ENCODE measurements around the gene FOSL2.

DNA sequence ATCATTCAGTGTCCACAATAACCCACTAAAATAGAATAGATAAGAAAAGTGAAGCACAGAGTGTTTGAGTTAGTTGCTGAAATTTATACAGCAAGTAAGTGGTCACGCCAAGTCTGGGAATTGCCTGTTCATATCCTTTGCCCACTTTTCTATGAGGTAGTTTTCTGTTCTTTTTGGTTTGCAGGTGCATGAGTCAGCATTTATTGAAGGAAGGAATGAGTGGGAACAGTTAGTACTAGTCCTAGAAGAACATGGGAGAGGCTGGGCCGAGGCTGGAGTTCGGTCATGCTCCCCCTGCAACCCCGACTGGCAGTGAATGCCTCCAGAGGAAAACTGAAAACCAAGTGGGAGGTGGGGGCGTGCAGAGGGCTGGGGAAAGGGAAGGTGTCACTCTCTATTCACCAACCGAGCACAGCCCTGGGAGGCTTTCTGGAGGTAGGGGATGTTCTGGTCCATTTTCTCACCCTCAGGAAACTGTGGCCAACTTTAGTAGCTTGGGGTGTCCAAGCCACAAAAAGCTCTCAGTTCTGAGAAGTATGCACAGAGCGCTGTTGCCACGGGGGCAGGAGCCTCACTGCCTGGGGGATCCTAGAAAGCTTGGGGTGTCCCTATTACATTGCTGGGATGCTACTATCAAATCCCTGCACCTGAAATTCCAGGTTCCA, 41.4 kb downstream of the FOSL2 start:
- TF ChIP-seq, protein P1, sequence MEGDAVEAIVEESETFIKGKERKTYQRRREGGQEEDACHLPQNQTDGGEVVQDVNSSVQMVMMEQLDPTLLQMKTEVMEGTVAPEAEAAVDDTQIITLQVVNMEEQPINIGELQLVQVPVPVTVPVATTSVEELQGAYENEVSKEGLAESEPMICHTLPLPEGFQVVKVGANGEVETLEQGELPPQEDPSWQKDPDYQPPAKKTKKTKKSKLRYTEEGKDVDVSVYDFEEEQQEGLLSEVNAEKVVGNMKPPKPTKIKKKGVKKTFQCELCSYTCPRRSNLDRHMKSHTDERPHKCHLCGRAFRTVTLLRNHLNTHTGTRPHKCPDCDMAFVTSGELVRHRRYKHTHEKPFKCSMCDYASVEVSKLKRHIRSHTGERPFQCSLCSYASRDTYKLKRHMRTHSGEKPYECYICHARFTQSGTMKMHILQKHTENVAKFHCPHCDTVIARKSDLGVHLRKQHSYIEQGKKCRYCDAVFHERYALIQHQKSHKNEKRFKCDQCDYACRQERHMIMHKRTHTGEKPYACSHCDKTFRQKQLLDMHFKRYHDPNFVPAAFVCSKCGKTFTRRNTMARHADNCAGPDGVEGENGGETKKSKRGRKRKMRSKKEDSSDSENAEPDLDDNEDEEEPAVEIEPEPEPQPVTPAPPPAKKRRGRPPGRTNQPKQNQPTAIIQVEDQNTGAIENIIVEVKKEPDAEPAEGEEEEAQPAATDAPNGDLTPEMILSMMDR (IDR thresholded peaks at IDR 0.05 in 2 of 3, conservative IDR thresholded peaks at IDR 0.05 in 1 of 3; ENCODE audit: control insufficient read depth in 2 of 3, extremely low read depth in 1 of 3, insufficient read depth in 1 of 3, low read depth in 3 of 3, low read length in 3 of 3), result no peak
- TF ChIP-seq, protein P2, sequence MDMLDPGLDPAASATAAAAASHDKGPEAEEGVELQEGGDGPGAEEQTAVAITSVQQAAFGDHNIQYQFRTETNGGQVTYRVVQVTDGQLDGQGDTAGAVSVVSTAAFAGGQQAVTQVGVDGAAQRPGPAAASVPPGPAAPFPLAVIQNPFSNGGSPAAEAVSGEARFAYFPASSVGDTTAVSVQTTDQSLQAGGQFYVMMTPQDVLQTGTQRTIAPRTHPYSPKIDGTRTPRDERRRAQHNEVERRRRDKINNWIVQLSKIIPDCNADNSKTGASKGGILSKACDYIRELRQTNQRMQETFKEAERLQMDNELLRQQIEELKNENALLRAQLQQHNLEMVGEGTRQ (IDR thresholded peaks at IDR 0.05; ENCODE audit: borderline replicate concordance, low read depth, low read length), result no peak
- no peak for TF ChIP-seq EZH2 (IDR thresholded peaks at IDR 0.05; ENCODE audit: borderline replicate concordance, control insufficient read depth, low read depth, low read length)
- no peak for TF ChIP-seq MYC (IDR thresholded peaks at IDR 0.05; ENCODE audit: insufficient read depth, insufficient read length, insufficient replicate concordance, low read length, severe bottlenecking)
- no peak for TF ChIP-seq EP300 (IDR thresholded peaks at IDR 0.05; ENCODE audit: borderline replicate concordance in 1 of 2, control insufficient read depth in 1 of 2, low read depth in 2 of 2, low read length in 2 of 2)
- no peak for TF ChIP-seq IKZF2 (IDR thresholded peaks at IDR 0.05)

Measured in GM12878 (cell line).